Keratinocyte (primary cell): ENCODE data around the gene KRTAP12-4. TPM values are rescaled to one million over a fixed set of nuclear protein-coding genes. Genes with fewer than 3 reads are reported as not detected.
"Not testable (repeated sequence)": the region's sequence is repeated elsewhere in the genome, so short reads cannot be mapped to it uniquely, and the experiment has no call there.

Source experiments
- DNase-seq: peaks from one replicate; pipeline ENCODE4 v3.0.0-alpha.2; 2011; ENCODE audit warnings: low read depth, missing footprints, low spot score
- FAIRE-seq: peaks from 2 replicates; lab custom pipeline; 2011; peaks lifted over from hg19 to GRCh38; lab: Jason Lieb, UNC
- H2AFZ ChIP-seq: 2 replicates; pipeline ENCODE4 v1.6.0; 2012; ENCODE audit warnings: low read length, control low read depth, inconsistent platforms; ENCODE audit not compliant: control insufficient read depth
- H3K27ac ChIP-seq: 2 replicates; pipeline ENCODE4 v1.5.1; 2011; ENCODE audit warnings: low read length; ENCODE audit not compliant: control insufficient read depth, insufficient read depth
- H3K27me3 ChIP-seq: 3 replicates; pipeline ENCODE4 v1.6.0; 2011; ENCODE audit warnings: low read length; ENCODE audit not compliant: control insufficient read depth, insufficient read depth; ENCODE audit errors: extremely low read depth
- H3K36me3 ChIP-seq, 2 experiments: 2 replicates in 1 of 2; 3 replicates in 1 of 2; pipeline ENCODE4 v1.5.1; 2011; ENCODE audit warnings: low read length in 2 of 2, mild to moderate bottlenecking in 1 of 2; ENCODE audit not compliant: control insufficient read depth in 2 of 2, insufficient read depth in 2 of 2; ENCODE audit errors: extremely low read depth in 1 of 2
- H3K4me1 ChIP-seq: 3 replicates; pipeline ENCODE4 v1.5.1; 2011; ENCODE audit warnings: low read length; ENCODE audit not compliant: control insufficient read depth, insufficient read depth; ENCODE audit errors: extremely low read depth
- H3K4me2 ChIP-seq: 3 replicates; pipeline ENCODE4 v1.6.0; 2011; ENCODE audit warnings: low read depth, low read length; ENCODE audit not compliant: control insufficient read depth, insufficient read depth; ENCODE audit errors: extremely low read depth
- H3K4me3 ChIP-seq, 3 experiments: fragments of 200-600 bp in 1 of 3; sonication (generic) in 1 of 3; 2 replicates in 2 of 3; 3 replicates in 1 of 3; pipeline ENCODE4 v1.5.1; 2011 to 2016; ENCODE audit warnings: low read length in 3 of 3, mild to moderate bottlenecking in 3 of 3, control low read depth in 2 of 3, inconsistent platforms in 1 of 3, low read depth in 1 of 3, mixed read lengths in 1 of 3, mixed run types in 1 of 3, moderate library complexity in 1 of 3; ENCODE audit not compliant: control insufficient read depth in 2 of 3, insufficient read depth in 2 of 3; ENCODE audit errors: extremely low read depth in 1 of 3
- H3K79me2 ChIP-seq: 2 replicates; pipeline ENCODE4 v1.6.0; 2012; ENCODE audit warnings: low read length; ENCODE audit not compliant: control insufficient read depth, insufficient read depth
- H3K9ac ChIP-seq: 3 replicates; pipeline ENCODE4 v1.6.0; 2011; ENCODE audit warnings: low read length; ENCODE audit not compliant: control insufficient read depth, insufficient read depth; ENCODE audit errors: extremely low read depth
- H3K9me1 ChIP-seq: 3 replicates; pipeline ENCODE4 v1.6.0; 2011; ENCODE audit warnings: low read length; ENCODE audit not compliant: control insufficient read depth, insufficient read depth; ENCODE audit errors: extremely low read depth
- H3K9me3 ChIP-seq: 2 replicates; pipeline ENCODE4 v1.5.1; 2012; ENCODE audit warnings: low read depth, low read length; ENCODE audit not compliant: control insufficient read depth
- H4K20me1 ChIP-seq: 3 replicates; pipeline ENCODE4 v1.6.0; 2011; ENCODE audit warnings: low read length; ENCODE audit not compliant: control insufficient read depth, insufficient read depth; ENCODE audit errors: extremely low read depth
- CTCF ChIP-seq, 3 experiments: IDR thresholded peaks in 1 of 3; conservative IDR thresholded peaks in 1 of 3; optimal IDR thresholded peaks in 1 of 3; 2 replicates in 2 of 3; 3 replicates in 1 of 3; pipeline versions ENCODE3 to v1.5.1; 2011; ENCODE audit warnings: low read length in 3 of 3, mild to moderate bottlenecking in 3 of 3, moderate library complexity in 2 of 3, control low read depth in 1 of 3, inconsistent platforms in 1 of 3; ENCODE audit not compliant: insufficient read depth in 2 of 3; ENCODE audit errors: extremely low read depth in 1 of 3
- EZH2 ChIP-seq: IDR thresholded peaks from one replicate; pipeline ENCODE4 v1.6.1; 2012; ENCODE audit warnings: inconsistent platforms, mild to moderate bottlenecking, low read length, moderate library complexity
- dilution Hi-C: fragments of 300-500 bp; cut with MboI; formaldehyde crosslinking; loops from one replicate; pipeline ENCODE4 v1.7.0; 2020; ENCODE audit warnings: low sequenced_read_pairs; ENCODE audit not compliant: extremely low pct_ligation_motif_present
- polyA plus RNA-seq, 5 experiments: library from polyadenylated mRNA; depleted of rRNA in 3 of 5; stranded (reverse) in 3 of 5; stranded (forward) in 1 of 5; unstranded in 1 of 5; fragments of >200 nt; gene quantifications; 1 replicate in 1 of 5; 2 replicates in 3 of 5; 3 replicates in 1 of 5; pipeline versions ENCODE4 v1.2.1 to v1.2.3, GENCODE V29; 2011 to 2012; ENCODE audit warnings: missing spikeins in 2 of 5, low read depth in 1 of 5, low replicate concordance in 1 of 5

The KRTAP12-4 gene
- polyA plus RNA-seq, 1 donor (not counting 4 experiments of a cell fraction or from before 2014, with no cell fraction given): not detected

GRCh38 chr21:44666401-44667320 lies 12.2 kb upstream of the KRTAP12-4 start, which contains the start of gene KRTAP12-2:
Gene KRTAP12-2, minus strand, starts transcription at chr21:44666927. Its CDS starts 41 bp downstream, at chr21:44666886.
- no peak for FAIRE-seq
- DNase-seq: no peak
- H3K4me3 ChIP-seq: no peak within 1 kb of the TSS

DNA sequence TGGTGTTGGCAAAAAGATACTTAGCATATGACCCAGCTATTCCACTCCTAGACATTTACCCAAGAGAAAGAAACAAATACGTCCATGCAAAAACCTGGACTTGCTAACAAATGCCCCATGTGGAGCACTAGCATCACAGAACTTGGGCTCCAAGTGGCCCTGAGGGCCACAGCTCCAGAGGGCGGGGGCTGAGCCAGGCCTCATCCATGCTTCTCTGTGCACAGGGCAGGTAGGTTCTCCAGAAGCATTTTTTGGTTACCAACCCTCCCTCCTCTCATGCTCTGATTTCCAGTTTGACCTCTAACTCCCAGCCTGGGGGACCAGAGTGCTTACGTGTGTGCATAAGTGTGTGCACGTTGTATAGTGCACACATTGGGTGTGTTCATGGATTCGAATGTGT lies 10.2 kb upstream of the KRTAP12-4 start:
- Histone ChIP-seq H2AFZ (no peak overlapping the region), H3K4me3 (no peak overlapping the region), H3K4me2 (no peak overlapping the region), H3K9me1 (no peaks in the 10 kb centered on the region), H3K36me3 (no peaks in the 10 kb centered on the region), H3K4me1 (no peaks in the 10 kb centered on the region), H3K27me3 (peaks cover 6% of the 10 kb centered on the region), H3K9me3 (no peaks in the 10 kb centered on the region), H3K9ac (no peak overlapping the region), H3K79me2 (no peaks in the 10 kb centered on the region), H3K27ac (no peak overlapping the region), H4K20me1 (no peaks in the 10 kb centered on the region)
- no peak for FAIRE-seq
- dilution Hi-C loops: no loop called here
- DNase-seq: no peak
- no peak for TF ChIP-seq EZH2
- TF ChIP-seq CTCF (optimal IDR thresholded peaks at IDR 0.05 in 1 of 3, IDR thresholded peaks at IDR 0.05 in 1 of 3, conservative IDR thresholded peaks at IDR 0.05 in 1 of 3; ENCODE audit: extremely low read depth in 1 of 3, insufficient read depth in 2 of 3, low read length in 3 of 3): no peak

More at GRCh38 chr21:44666401-44667320, 12.2 kb upstream of the KRTAP12-4 start, which contains the start of gene KRTAP12-2:
- TF ChIP-seq EZH2 (no peak), CTCF (optimal IDR thresholded peaks at IDR 0.05 in 1 of 3, IDR thresholded peaks at IDR 0.05 in 1 of 3, conservative IDR thresholded peaks at IDR 0.05 in 1 of 3; ENCODE audit: extremely low read depth in 1 of 3, insufficient read depth in 2 of 3, low read length in 3 of 3) (no peak)
- Histone ChIP-seq H4K20me1 (no peaks in the 10 kb centered on the region), H2AFZ (no peak within 1 kb of the TSS), H3K27ac (no peak within 1 kb of the TSS), H3K9me1 (no peaks in the 10 kb centered on the region), H3K9ac (no peak within 1 kb of the TSS), H3K79me2 (no peaks in the 10 kb centered on the region), H3K4me1 (no peaks in the 10 kb centered on the region), H3K27me3 (peaks cover 6% of the 10 kb centered on the region), H3K9me3 (no peaks in the 10 kb centered on the region), H3K4me2 (no peak within 1 kb of the TSS), H3K36me3 (no peaks in the 10 kb centered on the region)
- dilution Hi-C loops: no loop called here

DNA sequence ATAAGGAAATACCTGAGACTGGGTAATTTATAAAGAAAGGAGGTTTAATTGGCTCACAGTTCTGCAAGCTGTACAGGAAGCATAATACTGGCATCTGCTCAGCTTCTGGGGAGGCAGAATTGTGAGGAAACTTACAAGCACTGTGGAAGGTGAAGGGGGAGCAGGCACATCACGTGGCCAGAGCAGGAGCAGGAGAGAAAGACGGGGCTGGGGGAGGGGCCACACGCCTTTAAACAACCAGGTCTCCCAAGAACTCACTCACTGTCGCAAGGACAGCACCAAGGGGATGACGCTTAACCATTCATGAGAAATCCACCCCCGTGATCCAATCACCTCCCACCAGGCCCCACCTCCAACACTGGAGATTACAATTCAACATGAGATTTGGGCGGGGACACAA lies 7.1 kb upstream of the KRTAP12-4 start:
- H3K36me3 ChIP-seq, H3K4me1 ChIP-seq, H3K79me2 ChIP-seq, H3K4me2 ChIP-seq, FAIRE-seq, H2AFZ ChIP-seq, DNase-seq, H3K9me1 ChIP-seq, H3K4me3 ChIP-seq, H4K20me1 ChIP-seq, H3K9ac ChIP-seq, H3K9me3 ChIP-seq, H3K27ac ChIP-seq, H3K27me3 ChIP-seq, dilution Hi-C loops: not testable (repeated sequence)
